ENCODE measurements around the gene FAM237B.

DNA sequence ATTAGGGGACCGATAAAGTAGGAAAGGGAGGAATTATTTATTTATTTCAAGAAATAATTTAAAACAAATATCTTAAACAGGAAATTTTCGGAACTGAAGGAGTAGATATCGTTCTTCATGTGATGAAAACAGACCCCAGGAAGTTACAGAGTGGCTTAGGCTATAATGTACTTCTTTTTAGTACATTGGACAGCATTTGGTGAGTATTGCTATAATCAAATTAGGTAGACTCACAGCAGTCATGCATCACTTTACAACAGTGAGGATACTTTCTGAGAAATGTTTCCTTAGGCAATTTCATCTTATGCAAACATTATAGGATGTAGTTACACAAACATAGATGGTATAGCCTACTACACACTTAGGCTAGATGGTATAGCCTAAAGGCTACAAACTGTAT lies 33.0 kb downstream of the FAM237B start:
- TF ChIP-seq, protein P1, sequence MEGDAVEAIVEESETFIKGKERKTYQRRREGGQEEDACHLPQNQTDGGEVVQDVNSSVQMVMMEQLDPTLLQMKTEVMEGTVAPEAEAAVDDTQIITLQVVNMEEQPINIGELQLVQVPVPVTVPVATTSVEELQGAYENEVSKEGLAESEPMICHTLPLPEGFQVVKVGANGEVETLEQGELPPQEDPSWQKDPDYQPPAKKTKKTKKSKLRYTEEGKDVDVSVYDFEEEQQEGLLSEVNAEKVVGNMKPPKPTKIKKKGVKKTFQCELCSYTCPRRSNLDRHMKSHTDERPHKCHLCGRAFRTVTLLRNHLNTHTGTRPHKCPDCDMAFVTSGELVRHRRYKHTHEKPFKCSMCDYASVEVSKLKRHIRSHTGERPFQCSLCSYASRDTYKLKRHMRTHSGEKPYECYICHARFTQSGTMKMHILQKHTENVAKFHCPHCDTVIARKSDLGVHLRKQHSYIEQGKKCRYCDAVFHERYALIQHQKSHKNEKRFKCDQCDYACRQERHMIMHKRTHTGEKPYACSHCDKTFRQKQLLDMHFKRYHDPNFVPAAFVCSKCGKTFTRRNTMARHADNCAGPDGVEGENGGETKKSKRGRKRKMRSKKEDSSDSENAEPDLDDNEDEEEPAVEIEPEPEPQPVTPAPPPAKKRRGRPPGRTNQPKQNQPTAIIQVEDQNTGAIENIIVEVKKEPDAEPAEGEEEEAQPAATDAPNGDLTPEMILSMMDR (conservative IDR thresholded peaks at IDR 0.05; ENCODE audit: low read length) = no peak
- no peak for TF ChIP-seq EZH2phosphoT487 (IDR thresholded peaks at IDR 0.05; ENCODE audit: borderline replicate concordance)

Data from Loucy (cell line).